Osteoblast (primary cell): ENCODE results near the gene IFNAR1. TPM values are rescaled to one million over a fixed set of nuclear protein-coding genes. Genes with fewer than 3 reads are reported as not detected.

Source experiments
- DNase-seq: peaks from one replicate; pipeline ENCODE4 v3.0.0; 2011; ENCODE audit warnings: low spot score, mixed read lengths; ENCODE audit not compliant: insufficient read length; ENCODE audit errors: missing footprints
- H2AFZ ChIP-seq: 2 replicates; pipeline ENCODE4 v1.6.0; 2011; ENCODE audit warnings: mild to moderate bottlenecking, low read length
- H3K27ac ChIP-seq: 2 replicates; pipeline ENCODE4 v1.5.1; 2011; ENCODE audit warnings: mild to moderate bottlenecking, low read depth, low read length, moderate library complexity
- H3K27me3 ChIP-seq: 2 replicates; pipeline ENCODE4 v1.6.0; 2012; ENCODE audit warnings: mild to moderate bottlenecking, control low read depth, inconsistent platforms, low read length, moderate library complexity; ENCODE audit not compliant: insufficient read depth
- H3K36me3 ChIP-seq: 2 replicates; pipeline ENCODE4 v1.5.1; 2011; ENCODE audit warnings: mild to moderate bottlenecking, low read length, control low read depth, moderate library complexity; ENCODE audit not compliant: insufficient read depth
- H3K4me1 ChIP-seq: 2 replicates; pipeline ENCODE4 v1.5.1; 2011; ENCODE audit warnings: mild to moderate bottlenecking, low read length, control low read depth, moderate library complexity; ENCODE audit not compliant: insufficient read depth
- H3K4me2 ChIP-seq: 2 replicates; pipeline ENCODE4 v1.6.0; 2011; ENCODE audit warnings: mild to moderate bottlenecking, low read length; ENCODE audit not compliant: insufficient read depth
- H3K4me3 ChIP-seq: fragments of 200-600 bp; sonication (generic); 3 replicates; pipeline ENCODE4 v1.5.1; 2012; ENCODE audit warnings: mild to moderate bottlenecking, low read length, inconsistent platforms; ENCODE audit not compliant: insufficient read depth
- H3K79me2 ChIP-seq: 2 replicates; pipeline ENCODE4 v1.6.0; 2012; ENCODE audit warnings: mild to moderate bottlenecking, low read length, control low read depth, inconsistent platforms; ENCODE audit not compliant: insufficient read depth
- H3K9me3 ChIP-seq: 2 replicates; pipeline ENCODE4 v1.5.1; 2011; ENCODE audit warnings: low read depth, low read length, control low read depth
- H4K20me1 ChIP-seq: 2 replicates; pipeline ENCODE4 v1.6.0; 2012; ENCODE audit warnings: mild to moderate bottlenecking, low read length, control low read depth; ENCODE audit not compliant: insufficient read depth
- total RNA-seq: library from RNA; depleted of rRNA; stranded (reverse); fragments of >200 nt; gene quantifications from 2 replicates; pipeline ENCODE4 v1.2.3, GENCODE V29; 2012
- TF ChIP-seq, protein P1 (sequence below): IDR thresholded peaks from 2 replicates; pipeline ENCODE4 v1.5.1; 2011; ENCODE audit warnings: mild to moderate bottlenecking, low read depth, low read length, moderate library complexity; ENCODE audit errors: extremely low read depth

Gene IFNAR1
- total RNA-seq, 1 donor, result 26.1 TPM

DNA sequence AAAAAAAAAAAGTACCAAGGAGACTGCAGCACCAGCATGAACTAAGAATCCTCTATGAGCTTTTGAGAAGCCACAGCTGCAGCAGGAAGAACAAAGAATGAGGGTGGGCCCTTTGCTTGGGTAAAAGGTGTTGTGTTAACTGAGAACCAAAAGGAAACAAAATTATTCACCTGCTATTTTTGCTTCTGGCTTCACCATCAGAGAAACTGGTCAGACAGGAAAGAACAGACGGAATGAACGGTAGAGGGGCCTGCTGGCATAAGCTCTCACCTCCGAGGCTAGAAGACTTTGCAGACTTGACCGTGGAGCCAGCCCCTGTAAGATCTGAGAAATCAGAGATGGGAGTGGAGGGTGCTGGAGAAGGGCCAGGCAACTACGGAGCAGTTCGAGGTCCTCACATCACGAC lies 31.0 kb upstream of the IFNAR1 start:
- H3K27me3 ChIP-seq, result no peaks in the 10 kb centered on the region
- H4K20me1 ChIP-seq, result no peaks in the 10 kb centered on the region
- H3K4me1 ChIP-seq, result peaks cover 9% of the 10 kb centered on the region
- DNase-seq, result no peak
- H3K9me3 ChIP-seq, result no peaks in the 10 kb centered on the region
- no peak overlapping the region for H3K27ac ChIP-seq
- H3K4me2 ChIP-seq, result no peak overlapping the region
- no peaks in the 10 kb centered on the region for H3K79me2 ChIP-seq
- TF ChIP-seq, protein P1, sequence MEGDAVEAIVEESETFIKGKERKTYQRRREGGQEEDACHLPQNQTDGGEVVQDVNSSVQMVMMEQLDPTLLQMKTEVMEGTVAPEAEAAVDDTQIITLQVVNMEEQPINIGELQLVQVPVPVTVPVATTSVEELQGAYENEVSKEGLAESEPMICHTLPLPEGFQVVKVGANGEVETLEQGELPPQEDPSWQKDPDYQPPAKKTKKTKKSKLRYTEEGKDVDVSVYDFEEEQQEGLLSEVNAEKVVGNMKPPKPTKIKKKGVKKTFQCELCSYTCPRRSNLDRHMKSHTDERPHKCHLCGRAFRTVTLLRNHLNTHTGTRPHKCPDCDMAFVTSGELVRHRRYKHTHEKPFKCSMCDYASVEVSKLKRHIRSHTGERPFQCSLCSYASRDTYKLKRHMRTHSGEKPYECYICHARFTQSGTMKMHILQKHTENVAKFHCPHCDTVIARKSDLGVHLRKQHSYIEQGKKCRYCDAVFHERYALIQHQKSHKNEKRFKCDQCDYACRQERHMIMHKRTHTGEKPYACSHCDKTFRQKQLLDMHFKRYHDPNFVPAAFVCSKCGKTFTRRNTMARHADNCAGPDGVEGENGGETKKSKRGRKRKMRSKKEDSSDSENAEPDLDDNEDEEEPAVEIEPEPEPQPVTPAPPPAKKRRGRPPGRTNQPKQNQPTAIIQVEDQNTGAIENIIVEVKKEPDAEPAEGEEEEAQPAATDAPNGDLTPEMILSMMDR, result no peak
- peaks cover 19% of the 10 kb centered on the region for H3K36me3 ChIP-seq
- no peak overlapping the region for H3K4me3 ChIP-seq
- H2AFZ ChIP-seq, result no peak overlapping the region

DNA sequence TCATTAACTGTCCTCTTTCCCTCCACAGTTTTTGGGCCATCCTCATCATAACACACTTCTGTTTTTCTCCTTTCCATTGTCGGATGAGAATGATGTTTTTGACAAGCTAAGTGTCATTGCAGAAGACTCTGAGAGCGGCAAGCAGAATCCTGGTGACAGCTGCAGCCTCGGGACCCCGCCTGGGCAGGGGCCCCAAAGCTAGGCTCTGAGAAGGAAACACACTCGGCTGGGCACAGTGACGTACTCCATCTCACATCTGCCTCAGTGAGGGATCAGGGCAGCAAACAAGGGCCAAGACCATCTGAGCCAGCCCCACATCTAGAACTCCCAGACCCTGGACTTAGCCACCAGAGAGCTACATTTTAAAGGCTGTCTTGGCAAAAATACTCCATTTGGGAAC lies 28.6 kb upstream of the IFNAR1 start:
- TF ChIP-seq, protein P1, result no peak
- H3K27me3 ChIP-seq, result no peaks in the 10 kb centered on the region
- no peak overlapping the region for H3K4me3 ChIP-seq
- no peak overlapping the region for H3K27ac ChIP-seq
- H3K36me3 ChIP-seq, result peaks cover 19% of the 10 kb centered on the region
- no peak overlapping the region for H3K4me2 ChIP-seq
- H3K9me3 ChIP-seq, result no peaks in the 10 kb centered on the region
- H2AFZ ChIP-seq, result no peak overlapping the region
- no peaks in the 10 kb centered on the region for H3K79me2 ChIP-seq
- no peak for DNase-seq
- H3K4me1 ChIP-seq, result no peaks in the 10 kb centered on the region
- H4K20me1 ChIP-seq, result no peaks in the 10 kb centered on the region

DNA sequence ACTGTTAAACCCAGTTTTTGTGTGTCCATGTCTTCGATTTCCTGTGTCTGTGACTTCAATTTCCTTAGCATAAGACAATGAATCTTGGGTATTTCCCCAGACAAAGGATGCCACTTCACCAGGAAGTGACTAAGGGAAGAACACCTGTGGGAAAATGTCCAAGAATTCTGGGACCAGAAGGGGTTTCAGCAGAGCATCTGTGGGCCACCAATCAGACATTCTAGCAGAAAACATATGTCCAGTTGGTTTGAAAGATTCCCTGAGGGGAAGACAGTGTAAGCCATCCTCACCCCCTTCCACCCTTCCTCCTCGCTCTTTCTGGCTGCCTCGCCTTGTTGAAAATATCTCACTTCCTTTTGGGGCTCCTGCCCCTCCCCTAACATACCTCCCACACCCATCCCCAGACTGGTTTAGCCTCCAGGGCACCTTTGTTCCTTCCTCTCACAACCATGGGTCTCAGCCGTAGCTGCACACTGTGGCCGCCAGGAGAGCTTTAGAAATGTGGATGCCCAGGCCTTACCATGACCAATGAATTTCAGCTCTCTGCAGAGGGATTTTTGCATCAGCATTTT lies 25.5 kb upstream of the IFNAR1 start:
- H2AFZ ChIP-seq, result no peak overlapping the region
- no peak overlapping the region for H3K4me3 ChIP-seq
- H3K4me2 ChIP-seq, result no peak overlapping the region
- peaks cover 10% of the 10 kb centered on the region for H3K36me3 ChIP-seq
- no peaks in the 10 kb centered on the region for H4K20me1 ChIP-seq
- no peak for DNase-seq
- H3K79me2 ChIP-seq, result no peaks in the 10 kb centered on the region
- no peaks in the 10 kb centered on the region for H3K27me3 ChIP-seq
- H3K4me1 ChIP-seq, result no peaks in the 10 kb centered on the region
- TF ChIP-seq, protein P1, result no peak
- H3K27ac ChIP-seq, result no peak overlapping the region
- H3K9me3 ChIP-seq, result no peaks in the 10 kb centered on the region

DNA sequence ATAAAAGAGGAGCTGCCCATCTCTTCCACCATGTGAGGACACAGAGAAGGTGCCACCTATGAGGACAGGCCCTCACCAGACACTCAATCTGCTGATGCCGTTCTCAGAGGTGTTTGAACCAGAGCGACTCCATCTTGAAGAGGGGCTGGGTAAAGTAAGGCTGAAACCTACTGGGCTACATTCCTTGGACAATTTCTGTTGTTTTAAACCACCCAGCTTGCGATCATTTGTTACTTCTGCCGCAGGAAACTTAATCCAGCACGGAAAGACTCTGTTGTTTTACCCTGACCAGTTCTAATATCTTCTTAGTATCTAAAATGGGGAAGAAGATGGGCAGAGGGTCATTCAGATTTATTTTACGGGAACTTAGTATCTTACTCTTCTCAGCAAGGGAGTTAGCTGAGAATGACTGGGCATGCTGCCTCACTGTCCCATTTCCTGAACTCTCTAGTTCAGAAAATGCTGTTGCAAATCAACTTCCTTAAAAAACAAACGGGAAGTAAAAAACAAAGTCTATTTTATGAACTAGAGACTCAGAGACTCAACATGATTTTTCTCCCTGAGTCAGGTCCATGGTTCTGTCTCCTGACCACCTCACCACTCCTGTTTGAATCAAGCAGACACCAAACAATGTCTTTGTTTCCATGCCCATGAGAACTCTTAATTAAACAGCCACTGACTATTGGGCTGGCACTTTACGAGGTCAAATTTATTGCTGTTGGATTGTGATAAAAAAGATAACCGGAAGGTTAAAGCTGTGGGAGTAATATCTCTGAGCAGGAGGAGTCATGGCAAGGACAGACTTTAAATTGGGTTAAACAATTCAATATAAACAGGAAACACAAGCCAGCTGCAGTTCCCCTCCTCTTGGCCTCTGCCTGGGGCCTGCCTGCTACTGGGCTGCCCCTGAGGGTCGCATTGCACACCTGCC lies 23.8 kb upstream of the IFNAR1 start:
- Histone ChIP-seq H4K20me1 (no peaks in the 10 kb centered on the region), H2AFZ (no peak overlapping the region), H3K79me2 (no peaks in the 10 kb centered on the region), H3K27ac (no peak overlapping the region), H3K9me3 (no peaks in the 10 kb centered on the region), H3K4me1 (no peaks in the 10 kb centered on the region), H3K27me3 (no peaks in the 10 kb centered on the region), H3K4me2 (no peak overlapping the region), H3K4me3 (no peak overlapping the region), H3K36me3 (peaks cover 10% of the 10 kb centered on the region)
- TF ChIP-seq, protein P1, result no peak
- no peak for DNase-seq
